Measurements from ENCODE around the gene HOPX. TPM values are rescaled to one million over a fixed set of nuclear protein-coding genes. Genes with fewer than 3 reads are reported as not detected.

HOPX gene
- total and polyA plus RNA-seq, 2 of the 8 experiments (the other 6 are each of a cell fraction or from before 2014, with no cell fraction given), result not detected

GRCh38 chr4:56641494-56642051, 39.5 kb downstream of the HOPX start:
- Histone ChIP-seq H3K4me3 (ENCODE audit: extremely low read depth in 1 of 4, insufficient read depth in 2 of 4, low read depth in 3 of 4, low read length in 4 of 4) (no peak overlapping the region), H4K91ac (replicated peaks; ENCODE audit: insufficient read length, low read length) (no peak overlapping the region), H2BK15ac (ENCODE audit: low read length) (no peak overlapping the region), H3K27me3 (replicated peaks in 1 of 4; ENCODE audit: control insufficient read depth in 3 of 4, extremely low read depth in 1 of 4, insufficient read depth in 3 of 4, low read length in 3 of 4) (no peaks in the 10 kb centered on the region; a peak in 1 of 7 replicates), H2AK5ac (ENCODE audit: low read depth, low read length) (no peak overlapping the region), H3K9ac (replicated peaks in 1 of 4; ENCODE audit: extremely low read depth in 1 of 4, low read depth in 3 of 4, low read length in 3 of 4) (no peak overlapping the region), H3K4ac (replicated peaks; ENCODE audit: insufficient read length, low read depth, low read length) (no peak overlapping the region), H2BK20ac (ENCODE audit: low read length) (no peak overlapping the region), H3K23ac (ENCODE audit: insufficient read length) (no peak overlapping the region), H4K5ac (ENCODE audit: insufficient read length, low read depth, low read length) (no peak overlapping the region), H3K9me3 (ENCODE audit: insufficient read depth in 2 of 2, low read depth in 1 of 2, low read length in 1 of 2) (peaks cover 0 to 3% of the 10 kb centered on the region in 2 experiments; a peak in 1 of 4 replicates), H2BK5ac (ENCODE audit: low read depth, low read length) (no peak overlapping the region), H2BK12ac (ENCODE audit: low read depth, low read length) (no peak overlapping the region), H3K14ac (ENCODE audit: insufficient read length) (no peak overlapping the region), H3K23me2 (ENCODE audit: low read depth, low read length) (no peaks in the 10 kb centered on the region), H4K8ac (ENCODE audit: extremely low read depth, insufficient read depth, low read length) (no peak overlapping the region), H2BK120ac (replicated peaks; ENCODE audit: low read depth, low read length) (no peak overlapping the region), H4K20me1 (replicated peaks in 1 of 2; ENCODE audit: control insufficient read depth in 1 of 2, insufficient read depth in 2 of 2, low read length in 2 of 2) (no peaks in the 10 kb centered on the region), H2AFZ (ENCODE audit: low read length) (no peak overlapping the region), H3K27ac (ENCODE audit: low read depth, low read length) (no peak overlapping the region), H3K79me1 (ENCODE audit: low read depth, low read length) (no peaks in the 10 kb centered on the region), H3K4me2 (ENCODE audit: insufficient read depth in 1 of 2, low read depth in 2 of 2, low read length in 2 of 2) (no peak overlapping the region), H3K18ac (ENCODE audit: extremely low read depth, low read length) (no peak overlapping the region), H3K4me1 (replicated peaks in 1 of 4; ENCODE audit: control insufficient read depth in 3 of 4, insufficient read depth in 4 of 4, low read length in 3 of 4) (no peaks in the 10 kb centered on the region), H3K79me2 (ENCODE audit: control insufficient read depth in 1 of 2, insufficient read depth in 2 of 2, low read length in 2 of 2) (no peaks in the 10 kb centered on the region), H3K36me3 (ENCODE audit: control insufficient read depth in 2 of 4, insufficient read depth in 4 of 4, low read length in 3 of 4) (no peaks in the 10 kb centered on the region), H3K56ac (replicated peaks; ENCODE audit: insufficient read length, low read depth, low read length) (no peak overlapping the region)
- TF ChIP-seq SIRT6 (IDR thresholded peaks at IDR 0.05; ENCODE audit: low read length), result no peak
- no peak for TF ChIP-seq CREB1 (IDR thresholded peaks at IDR 0.05)
- no peak for TF ChIP-seq TAF1 (IDR thresholded peaks at IDR 0.05; ENCODE audit: low read depth, low read length)
- no peak for TF ChIP-seq SAP30 (IDR thresholded peaks at IDR 0.05; ENCODE audit: insufficient read depth, insufficient replicate concordance, low read length)
- FAIRE-seq (no peak), DNase-seq (ENCODE audit: low read depth in 1 of 2, low spot score in 2 of 2) (no peak)
- POLR2A ChIA-PET (ENCODE audit: partially characterized antibody), result interaction anchor here (1.4 kb wide), 1 partner anchor 8 kb away, joined by 3 read pairs; no protein-coding TSS in a partner anchor
- CTCF ChIA-PET (ENCODE audit: partially characterized antibody), result interaction anchor here (1.6 to 4.3 kb wide), 3 partner anchors 10 to 15 kb away, joined by 4 to 34 read pairs (median 5); no protein-coding TSS in a partner anchor
- WGBS, 2 experiments (ENCODE audit: extremely low coverage in 1 of 2, insufficient coverage in 1 of 2, insufficient read length in 1 of 2, insufficient replicate concordance in 2 of 2, low coverage in 1 of 2, low lambda C conversion rate in 2 of 2, missing lambda C conversion rate in 1 of 2), result 84% methylated on average over 4 of the region's 4 CpGs; no CpG with 5 or more reads in 1 of the 2 experiments

Data from H1 (cell line).